Measurements from ENCODE around the gene TMEM61.

Gene TMEM61

GRCh38 chr1:54973205-54973921 lies 7.1 kb upstream of the TMEM61 start:
- Histone ChIP-seq H3K4me3 (ENCODE audit: low read length) (peak overlapping the region; percentile 59), H3K4me2 (ENCODE audit: low read length) (peak overlapping the region; percentile 64), H3K9ac (ENCODE audit: low read length) (no peak overlapping the region), H3K79me2 (ENCODE audit: low read length) (no peaks in the 10 kb centered on the region), H3K36me3 (replicated peaks; ENCODE audit: low read depth, low read length) (no peaks in the 10 kb centered on the region), H3K4me1 (ENCODE audit: low read length) (peaks cover 26% of the 10 kb centered on the region), H4K20me1 (ENCODE audit: insufficient read depth, low read length) (no peaks in the 10 kb centered on the region), H2AFZ (ENCODE audit: low read depth, low read length) (no peak overlapping the region), H3K27me3 (ENCODE audit: low read depth, low read length) (peaks cover 28% of the 10 kb centered on the region), H3K27ac (ENCODE audit: low read length) (no peak overlapping the region), H3K9me3 (ENCODE audit: insufficient read depth, low read length) (no peaks in the 10 kb centered on the region)
- TF ChIP-seq EZH2phosphoT487 (IDR thresholded peaks at IDR 0.05; ENCODE audit: low read depth): no peak
- TF ChIP-seq, protein P1, sequence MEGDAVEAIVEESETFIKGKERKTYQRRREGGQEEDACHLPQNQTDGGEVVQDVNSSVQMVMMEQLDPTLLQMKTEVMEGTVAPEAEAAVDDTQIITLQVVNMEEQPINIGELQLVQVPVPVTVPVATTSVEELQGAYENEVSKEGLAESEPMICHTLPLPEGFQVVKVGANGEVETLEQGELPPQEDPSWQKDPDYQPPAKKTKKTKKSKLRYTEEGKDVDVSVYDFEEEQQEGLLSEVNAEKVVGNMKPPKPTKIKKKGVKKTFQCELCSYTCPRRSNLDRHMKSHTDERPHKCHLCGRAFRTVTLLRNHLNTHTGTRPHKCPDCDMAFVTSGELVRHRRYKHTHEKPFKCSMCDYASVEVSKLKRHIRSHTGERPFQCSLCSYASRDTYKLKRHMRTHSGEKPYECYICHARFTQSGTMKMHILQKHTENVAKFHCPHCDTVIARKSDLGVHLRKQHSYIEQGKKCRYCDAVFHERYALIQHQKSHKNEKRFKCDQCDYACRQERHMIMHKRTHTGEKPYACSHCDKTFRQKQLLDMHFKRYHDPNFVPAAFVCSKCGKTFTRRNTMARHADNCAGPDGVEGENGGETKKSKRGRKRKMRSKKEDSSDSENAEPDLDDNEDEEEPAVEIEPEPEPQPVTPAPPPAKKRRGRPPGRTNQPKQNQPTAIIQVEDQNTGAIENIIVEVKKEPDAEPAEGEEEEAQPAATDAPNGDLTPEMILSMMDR (IDR thresholded peaks at IDR 0.05; ENCODE audit: low read depth, low read length): peak; percentile 32; the same call in 1 of the 2 replicates

DNA sequence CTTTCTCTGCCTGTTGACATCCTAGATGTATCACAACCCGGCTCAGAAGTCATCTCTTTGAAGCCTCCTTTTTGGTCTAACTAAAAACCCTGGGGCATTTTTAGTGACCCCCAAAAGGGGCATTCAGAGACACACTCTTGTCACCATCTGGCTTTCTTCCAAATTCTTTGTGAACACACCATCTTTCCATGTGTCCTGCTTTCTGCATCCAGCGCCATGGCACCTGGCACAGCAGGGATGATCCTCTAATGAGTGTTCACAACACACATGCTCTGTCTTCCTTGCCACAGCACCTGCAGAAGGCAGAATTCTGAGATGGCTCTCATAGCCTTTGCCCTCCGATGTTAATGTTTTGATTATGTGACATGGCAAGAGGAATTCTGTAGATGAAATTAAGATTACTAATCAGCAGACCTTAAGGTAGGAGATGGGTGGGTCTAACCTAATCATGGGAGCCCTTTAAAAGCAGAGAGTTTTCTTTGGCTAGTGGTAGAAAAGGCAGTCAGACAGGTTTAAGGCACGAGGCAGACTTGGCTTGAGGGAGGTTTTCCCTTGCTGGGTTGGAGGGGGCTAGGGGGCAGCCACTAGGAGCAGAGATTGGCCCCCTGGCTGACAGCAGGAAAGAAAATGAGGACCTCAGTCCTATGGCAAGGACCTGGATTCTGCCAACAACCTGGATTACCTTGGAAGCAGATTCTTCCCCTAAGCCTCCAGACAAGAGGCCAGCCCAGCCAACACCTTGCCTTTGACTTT lies 4.9 kb upstream of the TMEM61 start:
- H3K9ac ChIP-seq (ENCODE audit: low read length): no peak overlapping the region
- H3K4me3 ChIP-seq (ENCODE audit: low read length): no peak overlapping the region
- no peaks in the 10 kb centered on the region for H3K9me3 ChIP-seq (ENCODE audit: insufficient read depth, low read length)
- H3K79me2 ChIP-seq (ENCODE audit: low read length): no peaks in the 10 kb centered on the region
- no peak overlapping the region for H3K4me2 ChIP-seq (ENCODE audit: low read length)
- H3K36me3 ChIP-seq (replicated peaks; ENCODE audit: low read depth, low read length): no peaks in the 10 kb centered on the region
- no peak overlapping the region for H3K27ac ChIP-seq (ENCODE audit: low read length)
- peaks cover 28% of the 10 kb centered on the region for H3K27me3 ChIP-seq (ENCODE audit: low read depth, low read length)
- peaks cover 25% of the 10 kb centered on the region for H3K4me1 ChIP-seq (ENCODE audit: low read length)
- no peaks in the 10 kb centered on the region for H4K20me1 ChIP-seq (ENCODE audit: insufficient read depth, low read length)
- H2AFZ ChIP-seq (ENCODE audit: low read depth, low read length): no peak overlapping the region
- TF ChIP-seq, protein P1 (IDR thresholded peaks at IDR 0.05; ENCODE audit: low read depth, low read length): no peak
- TF ChIP-seq EZH2phosphoT487 (IDR thresholded peaks at IDR 0.05; ENCODE audit: low read depth): no peak

DNA sequence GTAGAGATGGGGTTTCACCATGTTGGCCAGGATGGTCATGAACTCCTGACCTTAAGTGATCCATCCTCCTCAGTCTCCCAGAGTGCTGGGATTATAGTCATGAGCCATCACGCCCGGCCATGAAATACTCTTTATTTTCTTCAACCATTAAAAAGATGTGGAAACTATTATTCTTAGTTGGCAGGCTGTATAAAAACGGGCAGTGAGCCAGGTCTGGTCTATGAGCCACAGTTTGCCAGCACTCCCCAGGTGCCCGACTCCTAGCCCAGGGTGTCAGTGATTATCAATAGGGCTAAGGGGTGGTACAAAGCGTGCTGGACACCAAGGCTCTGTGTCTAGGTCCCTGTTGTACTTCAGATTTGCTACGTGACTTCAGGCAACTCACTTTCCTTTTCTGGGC lies 3.7 kb upstream of the TMEM61 start:
- Histone ChIP-seq H3K9me3 (ENCODE audit: insufficient read depth, low read length) (no peaks in the 10 kb centered on the region), H4K20me1 (ENCODE audit: insufficient read depth, low read length) (no peaks in the 10 kb centered on the region), H3K4me1 (ENCODE audit: low read length) (peaks cover 13% of the 10 kb centered on the region), H3K9ac (ENCODE audit: low read length) (no peak overlapping the region), H3K4me3 (ENCODE audit: low read length) (no peak overlapping the region), H2AFZ (ENCODE audit: low read depth, low read length) (no peak overlapping the region), H3K79me2 (ENCODE audit: low read length) (no peaks in the 10 kb centered on the region), H3K36me3 (replicated peaks; ENCODE audit: low read depth, low read length) (no peaks in the 10 kb centered on the region), H3K27ac (ENCODE audit: low read length) (no peak overlapping the region), H3K4me2 (ENCODE audit: low read length) (no peak overlapping the region), H3K27me3 (ENCODE audit: low read depth, low read length) (peaks cover 28% of the 10 kb centered on the region)
- TF ChIP-seq, protein P1 (IDR thresholded peaks at IDR 0.05; ENCODE audit: low read depth, low read length): no peak
- TF ChIP-seq EZH2phosphoT487 (IDR thresholded peaks at IDR 0.05; ENCODE audit: low read depth): no peak

DNA sequence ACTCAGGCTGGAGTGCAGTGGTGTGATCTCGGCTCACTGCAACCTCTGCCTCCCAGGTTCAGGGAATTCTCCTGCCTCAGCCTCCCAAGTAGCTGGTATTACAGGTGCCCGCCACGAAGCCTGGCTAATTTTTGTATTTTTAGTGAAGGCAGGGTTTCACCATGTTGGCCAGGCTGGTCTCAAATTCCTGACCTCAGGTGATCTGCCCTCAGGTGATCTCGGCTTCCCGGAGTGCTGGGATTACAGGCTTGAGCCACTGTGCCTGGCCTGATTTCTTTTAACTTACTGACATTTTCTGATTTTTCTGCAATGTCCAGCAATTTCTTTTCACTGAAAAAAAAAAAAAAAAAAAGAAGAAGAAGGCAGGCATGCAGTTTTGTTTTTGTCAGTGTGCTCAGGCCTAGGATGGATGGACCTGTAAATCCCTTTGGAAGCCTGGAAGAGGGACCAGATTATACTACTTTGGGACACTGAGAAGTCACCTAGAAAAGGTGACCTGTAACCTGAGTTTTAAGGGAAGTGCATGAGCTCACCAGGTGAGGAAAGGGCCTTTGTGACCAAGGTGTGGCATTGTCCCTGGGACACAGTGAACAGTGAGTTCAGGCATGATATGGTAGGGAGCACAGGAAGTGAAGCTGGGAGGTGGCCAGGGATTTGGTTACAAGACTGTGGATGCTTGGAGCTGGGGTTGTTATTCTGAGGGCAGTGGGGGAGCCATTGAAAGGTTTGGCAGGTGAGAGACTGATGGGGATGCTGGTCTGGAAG lies 2.7 kb upstream of the TMEM61 start:
- Histone ChIP-seq H3K9ac (ENCODE audit: low read length) (no peak overlapping the region), H3K27me3 (ENCODE audit: low read depth, low read length) (peaks cover 22% of the 10 kb centered on the region), H3K4me3 (ENCODE audit: low read length) (no peak overlapping the region), H3K4me2 (ENCODE audit: low read length) (no peak overlapping the region), H3K27ac (ENCODE audit: low read length) (no peak overlapping the region), H3K36me3 (replicated peaks; ENCODE audit: low read depth, low read length) (no peaks in the 10 kb centered on the region), H3K9me3 (ENCODE audit: insufficient read depth, low read length) (no peaks in the 10 kb centered on the region), H2AFZ (ENCODE audit: low read depth, low read length) (no peak overlapping the region), H3K4me1 (ENCODE audit: low read length) (peaks cover 4% of the 10 kb centered on the region), H4K20me1 (ENCODE audit: insufficient read depth, low read length) (no peaks in the 10 kb centered on the region), H3K79me2 (ENCODE audit: low read length) (no peaks in the 10 kb centered on the region)
- TF ChIP-seq EZH2phosphoT487 (IDR thresholded peaks at IDR 0.05; ENCODE audit: low read depth): no peak
- TF ChIP-seq, protein P1 (IDR thresholded peaks at IDR 0.05; ENCODE audit: low read depth, low read length): no peak

Measured in OCI-LY3 (cell line).